GM13976 (cell line): Measurements from ENCODE around the gene RHOD.

ENCODE experiments used
- DNase-seq: peaks from one replicate; pipeline ENCODE4 v3.0.0; 2012; ENCODE audit warnings: low spot score
- CTCF ChIP-seq: IDR thresholded peaks from 2 replicates; pipeline ENCODE4 v1.5.1; 2012; ENCODE audit warnings: borderline replicate concordance, mild to moderate bottlenecking; ENCODE audit not compliant: insufficient read depth; ENCODE audit errors: extremely low read depth, missing control alignments, control extremely low read depth
- in situ Hi-C: fragments of 300-500 bp; cut with MboI; formaldehyde crosslinking; loops from one replicate; pipeline ENCODE4 v1.12.0; 2022; ENCODE audit warnings: low sequenced_read_pairs, mixed read lengths, inconsistent platforms; ENCODE audit not compliant: unreplicated experiment

Gene RHOD

GRCh38 chr11:67071420-67072284 lies 15.0 kb downstream of the RHOD start:
- DNase-seq = peak; percentile 94
- TF ChIP-seq CTCF = peak; percentile 75
- in situ Hi-C loops = no loop called here

GRCh38 chr11:67072295-67072694 lies 15.6 kb downstream of the RHOD start:
- no peak for DNase-seq
- in situ Hi-C loops = no loop called here

GRCh38 chr11:67073908-67074307 lies 17.3 kb downstream of the RHOD start:
- TF ChIP-seq CTCF = no peak
- in situ Hi-C loops = no loop called here

More at GRCh38 chr11:67072295-67072694, 15.6 kb downstream of the RHOD start:
- TF ChIP-seq CTCF = no peak

GRCh38 chr11:67076202-67076601 lies 19.6 kb downstream of the RHOD start:
- no peak for DNase-seq
- TF ChIP-seq CTCF = no peak
- in situ Hi-C loops = no loop called here

More at GRCh38 chr11:67073908-67074307, 17.3 kb downstream of the RHOD start:
- DNase-seq = no peak

GRCh38 chr11:67079065-67079705 lies 22.5 kb downstream of the RHOD start:
- TF ChIP-seq CTCF = no peak
- DNase-seq = no peak
- in situ Hi-C loops = no loop called here

- TF ChIP-seq CTCF = no peak
- DNase-seq = no peak
- in situ Hi-C loops = loop anchor here (10.0 kb wide), 1 partner anchor 93 kb away; no protein-coding TSS in a partner anchor
Measured at GRCh38 chr11:67082071-67082791, 25.6 kb downstream of the RHOD start.
